WERI-Rb-1 (cell line): Measurements from ENCODE around the gene IFT52.
A peak's percentile ranks its signal among the peaks of the same experiment; 100 is the strongest.

ENCODE experiments used
- DNase-seq: peaks from one replicate; pipeline ENCODE4 v3.0.0-alpha.2; 2020
- H3K27ac ChIP-seq: fragments of 250-450 bp; sonication (Bioruptor Pico); 2 replicates; pipeline ENCODE4 v1.5.1; 2020; ENCODE audit warnings: mild to moderate bottlenecking, moderate library complexity
- H3K27me3 ChIP-seq: fragments of 250-450 bp; sonication (Bioruptor Pico); 2 replicates; pipeline ENCODE4 v1.5.1; 2021; ENCODE audit warnings: mild to moderate bottlenecking, low read depth, moderate library complexity; ENCODE audit not compliant: insufficient read depth, severe bottlenecking
- H3K36me3 ChIP-seq: fragments of 250-450 bp; sonication (Bioruptor Pico); 2 replicates; pipeline ENCODE4 v1.5.1; 2020; ENCODE audit warnings: mild to moderate bottlenecking, moderate library complexity
- H3K4me3 ChIP-seq: 2 replicates; pipeline ENCODE4 v1.5.1; 2011; ENCODE audit warnings: low read depth, mild to moderate bottlenecking, control low read depth, low read length
- H3K9me3 ChIP-seq: fragments of 250-450 bp; sonication (Bioruptor Pico); 2 replicates; pipeline ENCODE4 v1.5.1; 2021; ENCODE audit warnings: mild to moderate bottlenecking, moderate library complexity; ENCODE audit not compliant: severe bottlenecking
- TF ChIP-seq, protein P1 (sequence below): IDR thresholded peaks from 2 replicates; pipeline ENCODE4 v1.5.1; 2011; ENCODE audit warnings: low read depth, mild to moderate bottlenecking, control low read depth, inconsistent platforms, low read length

IFT52 gene

DNA sequence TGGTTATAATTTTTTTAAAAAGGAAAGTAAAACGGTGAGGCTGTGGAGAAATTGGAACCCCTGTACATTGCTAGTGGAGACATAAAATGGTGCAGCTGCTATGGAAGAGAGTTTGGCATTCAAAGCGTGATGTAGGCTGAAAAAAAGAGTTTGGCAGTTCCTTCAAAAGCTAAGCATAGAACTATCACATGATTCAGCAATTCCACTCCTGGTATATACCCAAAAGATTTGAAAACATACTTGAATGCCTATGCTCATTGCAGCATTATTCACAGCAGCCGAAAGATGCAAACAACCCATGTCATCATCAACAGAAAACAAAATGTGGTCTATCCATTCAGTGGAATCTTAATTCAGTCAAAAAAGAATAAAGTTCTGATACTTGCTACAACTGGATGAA, 36.4 kb upstream of the IFT52 start:
- Histone ChIP-seq H3K27ac (no peak overlapping the region), H3K9me3 (no peaks in the 10 kb centered on the region)
- TF ChIP-seq, protein P1, sequence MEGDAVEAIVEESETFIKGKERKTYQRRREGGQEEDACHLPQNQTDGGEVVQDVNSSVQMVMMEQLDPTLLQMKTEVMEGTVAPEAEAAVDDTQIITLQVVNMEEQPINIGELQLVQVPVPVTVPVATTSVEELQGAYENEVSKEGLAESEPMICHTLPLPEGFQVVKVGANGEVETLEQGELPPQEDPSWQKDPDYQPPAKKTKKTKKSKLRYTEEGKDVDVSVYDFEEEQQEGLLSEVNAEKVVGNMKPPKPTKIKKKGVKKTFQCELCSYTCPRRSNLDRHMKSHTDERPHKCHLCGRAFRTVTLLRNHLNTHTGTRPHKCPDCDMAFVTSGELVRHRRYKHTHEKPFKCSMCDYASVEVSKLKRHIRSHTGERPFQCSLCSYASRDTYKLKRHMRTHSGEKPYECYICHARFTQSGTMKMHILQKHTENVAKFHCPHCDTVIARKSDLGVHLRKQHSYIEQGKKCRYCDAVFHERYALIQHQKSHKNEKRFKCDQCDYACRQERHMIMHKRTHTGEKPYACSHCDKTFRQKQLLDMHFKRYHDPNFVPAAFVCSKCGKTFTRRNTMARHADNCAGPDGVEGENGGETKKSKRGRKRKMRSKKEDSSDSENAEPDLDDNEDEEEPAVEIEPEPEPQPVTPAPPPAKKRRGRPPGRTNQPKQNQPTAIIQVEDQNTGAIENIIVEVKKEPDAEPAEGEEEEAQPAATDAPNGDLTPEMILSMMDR: no peak

DNA sequence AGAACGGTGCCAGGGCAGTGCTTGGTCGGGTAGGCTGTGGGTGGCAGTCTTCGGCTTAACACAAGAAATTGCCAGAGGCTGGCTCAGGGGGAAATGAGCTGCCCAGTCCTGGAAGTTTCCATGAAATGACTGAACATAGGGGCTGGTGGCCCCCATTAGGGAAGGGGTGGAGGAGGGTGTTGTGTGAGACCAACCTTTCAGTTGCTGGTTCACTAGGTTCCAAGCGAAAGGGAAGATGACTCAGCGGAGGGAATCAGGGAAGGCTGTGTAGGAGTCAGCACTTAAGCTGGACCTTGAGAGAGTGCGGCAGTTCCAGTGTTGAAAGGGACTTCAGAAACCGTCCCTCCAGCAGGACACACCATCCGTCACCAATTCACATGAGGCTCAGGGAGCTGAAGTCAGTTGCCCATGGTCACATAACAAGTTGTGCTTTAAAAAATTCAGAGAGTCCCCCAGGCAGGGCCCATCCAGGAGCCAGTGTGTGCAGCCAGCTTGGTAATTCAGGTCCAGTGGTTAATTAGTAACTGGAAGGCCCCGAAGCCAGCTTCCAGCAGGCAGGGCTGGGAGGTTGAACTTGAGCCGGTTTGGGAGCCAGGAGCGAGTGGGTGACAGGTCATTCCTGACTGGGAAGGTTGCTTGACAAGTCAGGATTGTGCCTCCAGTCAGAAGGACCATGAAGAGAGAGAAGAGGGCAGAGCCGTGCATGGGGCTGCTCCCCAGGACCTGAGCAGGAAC, 32.2 kb upstream of the IFT52 start, which contains the start of gene SGK2:
Gene SGK2, plus strand, starts transcription at position 616 of the 735 bp plus-strand sequence. CDS start 7,469 bp downstream, outside the sequence.
- no peak within 1 kb of the TSS for H3K27ac ChIP-seq
- no peak for DNase-seq
- H3K4me3 ChIP-seq: no peak within 1 kb of the TSS
- no peaks in the 10 kb centered on the region for H3K36me3 ChIP-seq
- no peaks in the 10 kb centered on the region for H3K9me3 ChIP-seq
- no peaks in the 10 kb centered on the region for H3K27me3 ChIP-seq
- TF ChIP-seq, protein P1: no peak

More for the DNA sequence above, 36.4 kb upstream of the IFT52 start:
- no peak overlapping the region for H3K4me3 ChIP-seq
- DNase-seq: no peak
- no peaks in the 10 kb centered on the region for H3K36me3 ChIP-seq
- no peaks in the 10 kb centered on the region for H3K27me3 ChIP-seq

DNA sequence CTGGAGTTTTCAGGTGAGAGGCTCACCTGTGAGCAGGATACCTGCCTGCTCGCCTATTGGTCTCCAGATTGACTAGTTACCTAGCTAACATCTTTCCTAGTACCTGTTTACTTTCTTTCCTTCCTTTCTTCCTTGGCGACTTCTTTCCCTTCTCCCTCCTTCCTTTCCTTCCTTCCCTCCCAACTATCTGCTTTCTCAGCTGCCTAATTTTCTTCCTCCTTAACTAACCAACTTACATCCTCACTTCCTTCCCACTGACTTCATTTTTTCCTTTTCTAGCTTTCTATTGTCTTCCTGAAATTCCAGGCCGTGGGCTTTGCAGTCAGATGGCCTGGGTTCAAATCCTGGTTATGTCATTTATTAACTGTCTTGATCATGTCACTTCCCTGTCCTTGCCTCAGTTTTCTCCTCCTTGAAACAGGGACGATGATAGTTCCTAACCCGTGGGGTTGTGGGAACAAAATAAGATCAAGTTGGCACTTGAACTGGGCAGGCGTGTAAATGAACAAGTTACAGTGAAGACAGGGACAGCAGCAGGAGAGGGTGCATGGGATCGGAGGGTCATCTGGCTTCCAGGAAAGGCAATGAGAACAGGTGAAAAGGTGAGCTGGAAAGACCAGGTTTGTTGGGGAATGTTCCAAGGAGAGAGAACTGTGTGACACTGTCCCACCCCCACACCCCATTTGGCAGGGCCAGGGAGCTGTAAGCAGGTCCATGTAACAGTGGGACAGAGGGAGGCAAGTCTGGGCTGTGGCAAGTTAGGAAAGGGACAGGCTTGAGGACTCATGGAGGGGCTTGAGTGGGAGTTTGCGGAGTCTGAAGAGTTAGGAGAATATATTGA, 31.4 kb upstream of the IFT52 start:
- no peak for DNase-seq
- H3K27me3 ChIP-seq: no peaks in the 10 kb centered on the region
- TF ChIP-seq, protein P1: no peak
- no peak overlapping the region for H3K27ac ChIP-seq
- no peak overlapping the region for H3K4me3 ChIP-seq
- H3K36me3 ChIP-seq: no peaks in the 10 kb centered on the region
- no peaks in the 10 kb centered on the region for H3K9me3 ChIP-seq

DNA sequence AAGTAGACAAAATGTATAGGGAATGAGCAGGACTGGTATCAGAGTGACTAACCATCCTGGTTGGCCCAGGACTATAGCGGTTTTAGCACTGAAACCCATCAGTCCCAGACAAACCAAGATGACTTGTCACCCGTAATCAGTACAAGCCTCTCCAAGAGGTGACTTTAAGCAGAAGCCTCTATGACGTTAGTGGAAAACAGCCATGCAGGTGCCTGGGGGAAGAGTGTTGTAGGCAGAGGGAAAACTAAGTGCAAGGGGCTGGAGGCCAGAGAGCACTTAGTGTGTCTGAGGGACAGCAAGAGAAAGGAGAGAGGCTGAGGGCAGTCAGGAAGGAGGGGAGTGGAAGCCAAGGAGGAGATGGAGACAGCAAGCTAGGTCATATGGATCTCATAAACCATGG, 29.8 kb upstream of the IFT52 start:
- Histone ChIP-seq H3K36me3 (no peaks in the 10 kb centered on the region), H3K4me3 (no peak overlapping the region), H3K9me3 (no peaks in the 10 kb centered on the region), H3K27ac (no peak overlapping the region), H3K27me3 (no peaks in the 10 kb centered on the region)
- TF ChIP-seq, protein P1: no peak
- no peak for DNase-seq

DNA sequence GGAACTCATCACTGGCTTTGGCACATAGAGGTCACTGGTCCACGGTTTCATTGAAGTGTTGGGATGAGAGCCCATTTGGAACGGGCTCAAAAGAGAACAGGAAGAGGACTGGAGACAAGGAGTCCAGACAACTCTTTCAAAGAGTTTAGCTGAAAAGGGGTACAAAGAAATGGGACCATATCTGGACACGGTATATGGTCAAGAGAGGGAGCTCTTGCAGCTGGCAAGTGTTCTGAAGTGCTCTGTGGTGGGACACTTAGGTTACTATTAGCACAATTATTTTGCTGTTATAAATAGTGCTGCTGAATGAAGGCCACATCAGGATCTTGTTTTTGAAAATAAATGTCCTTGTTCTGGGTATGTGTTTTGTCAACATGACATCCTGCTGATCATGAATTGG, 27.3 kb upstream of the IFT52 start:
- TF ChIP-seq, protein P1: peak; percentile 31; the same call in 1 of the 2 replicates
- DNase-seq: no peak

More for the DNA sequence above, 27.3 kb upstream of the IFT52 start:
- Histone ChIP-seq H3K27me3 (no peaks in the 10 kb centered on the region), H3K4me3 (no peak overlapping the region), H3K36me3 (no peaks in the 10 kb centered on the region), H3K27ac (no peak overlapping the region), H3K9me3 (no peaks in the 10 kb centered on the region)
